A549 (cell line): ENCODE measurements around the gene PRKCZ. TPM values are rescaled to one million over a fixed set of nuclear protein-coding genes. Genes with fewer than 3 reads are reported as not detected.

Experiments used
- ATAC-seq, 2 experiments: fragments of 200-7000 bp in 1 of 2; fragments of >200 bp in 1 of 2; cut with Nextera tagmentation in 1 of 2; cut with Tn5 transposase in 1 of 2; 3 replicates each; pipeline versions ENCODE4 v1.8.0 to v1.9.1; 2018 to 2020; ENCODE audit warnings: mild to moderate bottlenecking in 1 of 2, moderate library complexity in 1 of 2
- CTCF ChIA-PET: fragments of 300-600 bp; sonication (Branson Sonifier 250); formaldehyde crosslinking; extraction: SDS; loops from one replicate; lab custom pipeline; 2021; ENCODE audit warnings: antibody characterized with exemption, inconsistent platforms; lab: Yijun Ruan, JAX
- POLR2A ChIA-PET: fragments of 350-600 bp; formaldehyde crosslinking; extraction: SDS; loops from one replicate; lab custom pipeline; 2021; ENCODE audit warnings: antibody characterized with exemption, inconsistent platforms; lab: Yijun Ruan, JAX
- DNase-seq, 2 experiments: peaks; one replicate each; pipeline versions ENCODE4 v3.0.0 to v3.0.0-alpha.2; 2011 to 2016; ENCODE audit warnings: low read depth in 1 of 2, low spot score in 1 of 2
- FAIRE-seq: peaks from 2 replicates; lab custom pipeline; 2011; peaks lifted over from hg19 to GRCh38; lab: Jason Lieb, UNC
- H3K27ac ChIP-seq, 2 experiments: fragments of >200 bp; sonication (Bioruptor Twin); formaldehyde crosslinking; 3 replicates each; pipeline ENCODE4 v1.5.1; 2016 to 2017
- H3K4me1 ChIP-seq: fragments of >200 bp; sonication (Bioruptor Twin); formaldehyde crosslinking; 3 replicates; pipeline ENCODE4 v1.6.1; 2016
- H3K4me2 ChIP-seq: fragments of >200 bp; sonication (Bioruptor Twin); formaldehyde crosslinking; 3 replicates; pipeline ENCODE4 v1.6.1; 2016
- H3K4me3 ChIP-seq: fragments of >200 bp; sonication (Bioruptor Twin); formaldehyde crosslinking; 3 replicates; pipeline ENCODE4 v1.5.1; 2016
- H3K9me3 ChIP-seq: fragments of >200 bp; sonication (Bioruptor Twin); formaldehyde crosslinking; 3 replicates; pipeline ENCODE4 v1.6.1; 2016
- ATOH8 ChIP-seq: fragments of 250-450 bp; sonication (Bioruptor Pico); IDR thresholded peaks from 2 replicates; pipeline ENCODE4 v1.5.0; 2020; ENCODE audit warnings: low read depth, mild to moderate bottlenecking, moderate library complexity
- BCL3 ChIP-seq: fragments of >200 bp; sonication (Bioruptor Twin); formaldehyde crosslinking; IDR thresholded peaks from 3 replicates; pipeline ENCODE4 v1.6.1; 2016
- CHD2 ChIP-seq: fragments of 150-350 bp; IDR thresholded peaks from 2 replicates; pipeline ENCODE4 v1.6.1; 2014; ENCODE audit warnings: low read length; ENCODE audit not compliant: partially characterized antibody
- EHF ChIP-seq: fragments of 250-450 bp; sonication (Bioruptor Pico); IDR thresholded peaks from 2 replicates; pipeline ENCODE4 v1.5.0; 2020; ENCODE audit warnings: mild to moderate bottlenecking
- FOSB ChIP-seq: fragments of 250-450 bp; sonication (Bioruptor Pico); IDR thresholded peaks from 2 replicates; pipeline ENCODE4 v1.5.0; 2020; ENCODE audit warnings: mild to moderate bottlenecking, moderate library complexity
- FOSL2 ChIP-seq, 2 experiments: fragments of 450-650 bp in 1 of 2; fragments of >200 bp in 1 of 2; sonication (Bioruptor Twin) in 1 of 2; formaldehyde crosslinking; IDR thresholded peaks; 2 replicates each; pipeline versions ENCODE4 v1.5.0 to v1.6.1; 2016 to 2020; ENCODE audit warnings: mild to moderate bottlenecking in 1 of 2, moderate library complexity in 1 of 2
- HEYL ChIP-seq: fragments of 250-450 bp; sonication (Bioruptor Pico); IDR thresholded peaks from 2 replicates; pipeline ENCODE4 v1.8.0; 2021; ENCODE audit warnings: mild to moderate bottlenecking, moderate library complexity
- HOXB13 ChIP-seq: fragments of 250-450 bp; sonication (Bioruptor Pico); IDR thresholded peaks from 2 replicates; pipeline ENCODE4 v1.5.0; 2020; ENCODE audit warnings: low read depth, mild to moderate bottlenecking, moderate library complexity
- HOXB5 ChIP-seq: fragments of 250-450 bp; sonication (Bioruptor Pico); IDR thresholded peaks from 2 replicates; pipeline ENCODE4 v1.5.0; 2020; ENCODE audit warnings: mild to moderate bottlenecking, moderate library complexity
- JUN ChIP-seq, 2 experiments: fragments of >200 bp; sonication (Bioruptor Twin); formaldehyde crosslinking; IDR thresholded peaks; 2 replicates in 1 of 2; 3 replicates in 1 of 2; pipeline ENCODE4 v1.6.1; 2016 to 2017
- JUNB ChIP-seq: fragments of >200 bp; sonication (Bioruptor Twin); formaldehyde crosslinking; IDR thresholded peaks from 2 replicates; pipeline ENCODE4 v1.6.1; 2016
- MAX ChIP-seq: IDR thresholded peaks from 2 replicates; pipeline ENCODE4 v1.6.1; 2012
- MAZ ChIP-seq: fragments of 150-350 bp; IDR thresholded peaks from 2 replicates; pipeline ENCODE4 v1.6.1; 2014; ENCODE audit warnings: antibody characterized with exemption, low read depth, low read length, borderline replicate concordance
- MYC ChIP-seq: IDR thresholded peaks from 2 replicates; pipeline ENCODE4 v1.6.1; 2012; ENCODE audit warnings: mild to moderate bottlenecking, inconsistent platforms, low read length, improper control_type of control experiment, borderline replicate concordance
- NPAS2 ChIP-seq: fragments of 250-450 bp; sonication (Bioruptor Pico); IDR thresholded peaks from 2 replicates; pipeline ENCODE4 v1.8.0; 2022; ENCODE audit warnings: mild to moderate bottlenecking, moderate library complexity, borderline replicate concordance
- POLR2AphosphoS2 ChIP-seq: conservative IDR thresholded peaks from 2 replicates; pipeline ENCODE4 v1.6.1; 2012; ENCODE audit warnings: low read length, improper control_type of control experiment, inconsistent platforms
- RARB ChIP-seq: fragments of 250-450 bp; sonication (Bioruptor Pico); IDR thresholded peaks from 2 replicates; pipeline ENCODE4 v1.8.0; 2021; ENCODE audit warnings: mild to moderate bottlenecking, moderate library complexity
- RCOR1 ChIP-seq: fragments of 150-350 bp; IDR thresholded peaks from 2 replicates; pipeline ENCODE4 v1.6.1; 2014; ENCODE audit warnings: antibody characterized with exemption, low read length, low read depth
- TP53 ChIP-seq: fragments of 250-450 bp; sonication (Bioruptor Pico); IDR thresholded peaks from 2 replicates; pipeline ENCODE4 v1.5.0; 2021; ENCODE audit warnings: mild to moderate bottlenecking, moderate library complexity
- ZNF302 ChIP-seq: fragments of 250-450 bp; sonication (Bioruptor Pico); IDR thresholded peaks from 2 replicates; pipeline ENCODE4 v1.9.0; 2021; ENCODE audit warnings: inconsistent platforms, mild to moderate bottlenecking, moderate library complexity
- WGBS: methylation state at CpG from one replicate; pipeline ENCODE4 v1.1.6; 2017; ENCODE audit errors: missing lambda C conversion rate; 5-methylcytosine and 5-hydroxymethylcytosine counted together
- polyA plus RNA-seq, 4 experiments: library from polyadenylated mRNA; depleted of rRNA in 3 of 4; stranded (reverse); fragments of >200 nt; fragmentation: RNase III in 1 of 4; extraction: RNeasy Plus Mini Kit Qiagen cat#74134 plus additional on column Dnase treatment in 1 of 4; gene quantifications; 2 replicates in 3 of 4; 3 replicates in 1 of 4; pipeline ENCODE4 v1.2.3, GENCODE V29; 2011 to 2017
- TF ChIP-seq, protein P1 (sequence below): fragments of 250-450 bp; sonication (Bioruptor Pico); IDR thresholded peaks from 2 replicates; pipeline ENCODE4 v1.5.0; 2021; ENCODE audit warnings: mild to moderate bottlenecking, moderate library complexity, borderline replicate concordance
- TF ChIP-seq, protein P2 (sequence below): fragments of >200 bp; sonication (Bioruptor Twin); formaldehyde crosslinking; IDR thresholded peaks from 2 replicates; pipeline ENCODE4 v1.6.1; 2016

The PRKCZ gene
- polyA plus RNA-seq, 2 of the 4 experiments (the other 2 are of a cell fraction) = 9.5 to 9.8 TPM

DNA sequence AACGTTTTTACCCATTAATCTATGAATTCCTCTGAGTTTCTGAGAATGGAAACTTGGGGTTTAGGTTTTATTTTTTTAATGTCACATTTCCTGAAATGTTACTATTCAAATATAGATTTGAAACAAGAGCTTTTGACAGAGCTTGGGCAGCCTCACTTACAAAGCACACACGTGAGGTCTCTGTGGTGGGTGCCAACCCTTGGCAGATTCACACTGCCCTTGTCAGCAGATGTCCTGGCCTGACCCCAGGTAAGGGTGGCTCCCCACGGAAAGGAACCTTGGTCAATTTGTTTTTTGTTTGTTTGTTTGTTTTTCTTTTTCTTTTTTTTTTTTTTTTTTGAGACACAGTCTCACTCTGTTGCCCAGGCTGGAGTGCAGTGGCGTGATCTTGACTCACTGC, 90.8 kb downstream of the PRKCZ start:
- no peak overlapping the region for H3K4me3 ChIP-seq
- POLR2A ChIA-PET = no interaction called here
- DNase-seq (no peak), FAIRE-seq (no peak), ATAC-seq (no peak)
- TF ChIP-seq MAX = no peak
- no peak for TF ChIP-seq POLR2AphosphoS2
- no peak for TF ChIP-seq CHD2
- TF ChIP-seq RARB (CRISPR knock-in tag) = no peak
- TF ChIP-seq HOXB13 = no peak
- TF ChIP-seq MYC = no peak
- TF ChIP-seq JUN (IDR thresholded peaks at IDR 0.05) = no peak
- no peak for TF ChIP-seq HOXB5 (CRISPR knock-in tag)
- TF ChIP-seq TP53 = no peak
- TF ChIP-seq RCOR1 = no peak
- no peak for TF ChIP-seq BCL3
- no peak for TF ChIP-seq NPAS2
- TF ChIP-seq, protein P1, sequence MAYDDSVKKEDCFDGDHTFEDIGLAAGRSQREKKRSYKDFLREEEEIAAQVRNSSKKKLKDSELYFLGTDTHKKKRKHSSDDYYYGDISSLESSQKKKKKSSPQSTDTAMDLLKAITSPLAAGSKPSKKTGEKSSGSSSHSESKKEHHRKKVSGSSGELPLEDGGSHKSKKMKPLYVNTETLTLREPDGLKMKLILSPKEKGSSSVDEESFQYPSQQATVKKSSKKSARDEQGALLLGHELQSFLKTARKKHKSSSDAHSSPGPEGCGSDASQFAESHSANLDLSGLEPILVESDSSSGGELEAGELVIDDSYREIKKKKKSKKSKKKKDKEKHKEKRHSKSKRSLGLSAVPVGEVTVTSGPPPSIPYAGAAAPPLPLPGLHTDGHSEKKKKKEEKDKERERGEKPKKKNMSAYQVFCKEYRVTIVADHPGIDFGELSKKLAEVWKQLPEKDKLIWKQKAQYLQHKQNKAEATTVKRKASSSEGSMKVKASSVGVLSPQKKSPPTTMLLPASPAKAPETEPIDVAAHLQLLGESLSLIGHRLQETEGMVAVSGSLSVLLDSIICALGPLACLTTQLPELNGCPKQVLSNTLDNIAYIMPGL = no peak
- no peak for TF ChIP-seq MAZ
- TF ChIP-seq, protein P2, sequence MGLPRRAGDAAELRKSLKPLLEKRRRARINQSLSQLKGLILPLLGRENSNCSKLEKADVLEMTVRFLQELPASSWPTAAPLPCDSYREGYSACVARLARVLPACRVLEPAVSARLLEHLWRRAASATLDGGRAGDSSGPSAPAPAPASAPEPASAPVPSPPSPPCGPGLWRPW = no peak
- TF ChIP-seq ZNF302 (CRISPR knock-in tag) = no peak
- no peak for TF ChIP-seq ATOH8
- TF ChIP-seq JUNB = no peak
- TF ChIP-seq HEYL = no peak
- peaks cover 7% of the 10 kb centered on the region for H3K4me1 ChIP-seq
- H3K4me2 ChIP-seq = no peak overlapping the region
- CTCF ChIA-PET = interaction anchor here (0.8 to 3.0 kb wide), 11 partner anchors 10 to 224 kb away, joined by 3 to 21 read pairs (median 4); partner anchors contain the start of gene FAAP20
- no peaks in the 10 kb centered on the region for H3K9me3 ChIP-seq
- H3K27ac ChIP-seq = no peak overlapping the region
- WGBS = 73% methylated on average over 4 of the region's 4 CpGs

- Histone ChIP-seq H3K4me2 (no peak overlapping the region), H3K4me1 (peaks cover 7% of the 10 kb centered on the region), H3K9me3 (no peaks in the 10 kb centered on the region), H3K27ac (no peak overlapping the region), H3K4me3 (no peak overlapping the region)
- no peak for ATAC-seq
- TF ChIP-seq FOSL2 (IDR thresholded peaks at IDR 0.05) (no peak), FOSL2 (CRISPR knock-in tag; IDR thresholded peaks at IDR 0.05) (no peak), EHF (CRISPR knock-in tag) (no peak), FOSB (no peak)
- CTCF ChIA-PET = interaction anchor here (1.1 to 1.7 kb wide), 2 partner anchors 13 to 30 kb away, joined by 4 read pairs; no protein-coding TSS in a partner anchor
- POLR2A ChIA-PET = no interaction called here
- FAIRE-seq = no peak
- DNase-seq = no peak
- WGBS = 97% methylated on average over 9 of the region's 30 CpGs
Measured at GRCh38 chr1:2143814-2144500, 93.7 kb downstream of the PRKCZ start.
